ENCODE data around the gene CADM1. TPM values are rescaled to one million over a fixed set of nuclear protein-coding genes. Genes with fewer than 3 reads are reported as not detected.
A peak's percentile ranks its signal among the peaks of the same experiment; 100 is the strongest.

Gene CADM1
- polyA plus RNA-seq, 4 donors = 2.2 to 10.9 (median 5.8) TPM

- Histone ChIP-seq H3K36me3 (ENCODE audit: control insufficient read depth in 3 of 3, insufficient read depth in 2 of 3, low read depth in 1 of 3, low read length in 3 of 3) (no peaks in the 10 kb centered on the region), H3K27me3 (ENCODE audit: control insufficient read depth in 3 of 3, insufficient read depth in 3 of 3, low read length in 3 of 3) (peaks cover 0 to 2% (median 0%) of the 10 kb centered on the region in 3 donors), H3K9me3 (ENCODE audit: control insufficient read depth in 2 of 2, insufficient read depth in 1 of 2, low read depth in 1 of 2, low read length in 1 of 2) (no peaks in the 10 kb centered on the region), H3K4me1 (ENCODE audit: control insufficient read depth in 3 of 3, insufficient read depth in 2 of 3, low read depth in 1 of 3, low read length in 2 of 3) (no peaks in the 10 kb centered on the region), H3K4me3 (ENCODE audit: low read depth in 1 of 3, low read length in 3 of 3) (no peak overlapping the region), H3K27ac (ENCODE audit: low read depth in 1 of 3, low read length in 2 of 3) (no peak overlapping the region)
- no peak for DNase-seq
- FAIRE-seq = no peak
- 73 to 84% (median 75%) methylated on average over 6 of the region's 6 CpGs for WGBS, 3 donors
Measured at GRCh38 chr11:115421992-115422689, 82.1 kb downstream of the CADM1 start.

- H3K4me1 ChIP-seq (ENCODE audit: control insufficient read depth in 3 of 3, insufficient read depth in 2 of 3, low read depth in 1 of 3, low read length in 2 of 3) = no peaks in the 10 kb centered on the region
- FAIRE-seq (no peak), DNase-seq (peak in 1 of 2 donors; percentile 11)
- H3K4me3 ChIP-seq (ENCODE audit: low read depth in 1 of 3, low read length in 3 of 3) = no peak overlapping the region
- H3K27ac ChIP-seq (ENCODE audit: low read depth in 1 of 3, low read length in 2 of 3) = no peak overlapping the region
- H3K27me3 ChIP-seq (ENCODE audit: control insufficient read depth in 3 of 3, insufficient read depth in 3 of 3, low read length in 3 of 3) = peaks cover 0 to 2% (median 0%) of the 10 kb centered on the region in 3 donors
- H3K36me3 ChIP-seq (ENCODE audit: control insufficient read depth in 3 of 3, insufficient read depth in 2 of 3, low read depth in 1 of 3, low read length in 3 of 3) = no peaks in the 10 kb centered on the region
- H3K9me3 ChIP-seq (ENCODE audit: control insufficient read depth in 2 of 2, insufficient read depth in 1 of 2, low read depth in 1 of 2, low read length in 1 of 2) = no peaks in the 10 kb centered on the region
- WGBS, 3 donors = 48 to 76% (median 56%) methylated on average over 9 of the region's 9 CpGs
Measured at GRCh38 chr11:115421352-115421991, 82.7 kb downstream of the CADM1 start.

DNA sequence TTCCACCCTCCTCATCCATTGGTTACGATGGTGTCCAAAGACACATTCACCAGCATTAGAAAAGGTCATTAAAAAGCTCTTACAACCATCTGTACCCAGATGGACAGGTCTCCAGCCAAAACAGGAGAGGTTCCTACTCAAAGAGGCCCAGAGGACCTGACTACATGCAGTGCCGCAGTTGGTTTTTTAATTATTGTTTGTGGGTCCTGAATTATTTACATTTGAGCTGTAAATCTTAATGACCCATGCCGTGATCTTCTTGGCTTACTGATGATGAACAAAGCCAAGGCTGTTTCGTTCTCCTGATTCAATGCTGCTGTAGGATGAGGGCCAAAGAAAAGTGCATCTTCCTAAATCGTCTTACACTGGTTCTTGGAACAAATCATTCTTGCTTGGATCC, 83.7 kb downstream of the CADM1 start:
- no peaks in the 10 kb centered on the region for H3K9me3 ChIP-seq (ENCODE audit: control insufficient read depth in 2 of 2, insufficient read depth in 1 of 2, low read depth in 1 of 2, low read length in 1 of 2)
- H3K4me1 ChIP-seq (ENCODE audit: control insufficient read depth in 3 of 3, insufficient read depth in 2 of 3, low read depth in 1 of 3, low read length in 2 of 3) = no peaks in the 10 kb centered on the region
- 58 to 65% (median 61%) methylated on average over 5 of the region's 5 CpGs for WGBS, 3 donors
- no peak overlapping the region for H3K4me3 ChIP-seq (ENCODE audit: low read depth in 1 of 3, low read length in 3 of 3)
- H3K27ac ChIP-seq (ENCODE audit: low read depth in 1 of 3, low read length in 2 of 3) = no peak overlapping the region
- no peaks in the 10 kb centered on the region for H3K36me3 ChIP-seq (ENCODE audit: control insufficient read depth in 3 of 3, insufficient read depth in 2 of 3, low read depth in 1 of 3, low read length in 3 of 3)
- DNase-seq (no peak), FAIRE-seq (no peak)
- peaks cover 0 to 2% (median 0%) of the 10 kb centered on the region in 3 donors for H3K27me3 ChIP-seq (ENCODE audit: control insufficient read depth in 3 of 3, insufficient read depth in 3 of 3, low read length in 3 of 3)

DNA sequence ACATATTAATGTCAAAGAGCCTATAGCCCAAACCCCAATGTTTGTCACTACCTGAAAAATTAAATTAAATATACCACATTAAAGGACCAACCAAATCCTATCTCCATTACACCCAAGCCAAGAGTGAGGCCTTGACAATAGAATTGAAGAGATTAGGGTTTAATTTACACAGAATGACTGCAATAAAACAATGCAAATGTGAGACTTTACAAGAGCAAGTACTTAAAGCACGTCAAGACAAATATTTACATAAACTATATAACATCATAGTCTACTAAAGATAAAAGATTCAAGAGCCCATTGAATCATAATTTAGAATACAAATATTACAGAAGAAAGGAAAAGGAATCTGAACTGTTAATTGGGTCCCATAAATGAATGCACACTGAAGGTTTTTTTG, 85.6 kb downstream of the CADM1 start:
- H3K27me3 ChIP-seq (ENCODE audit: control insufficient read depth in 3 of 3, insufficient read depth in 3 of 3, low read length in 3 of 3) = peaks cover 0 to 2% (median 0%) of the 10 kb centered on the region in 3 donors
- FAIRE-seq (no peak), DNase-seq (peak in 1 of 2 donors; percentile 13)
- H3K4me3 ChIP-seq (ENCODE audit: low read depth in 1 of 3, low read length in 3 of 3) = no peak overlapping the region
- no peak overlapping the region for H3K27ac ChIP-seq (ENCODE audit: low read depth in 1 of 3, low read length in 2 of 3)
- 16 to 42% (median 22%) methylated on average over 1 of the region's 1 CpG for WGBS, 3 donors
- no peaks in the 10 kb centered on the region for H3K36me3 ChIP-seq (ENCODE audit: control insufficient read depth in 3 of 3, insufficient read depth in 2 of 3, low read depth in 1 of 3, low read length in 3 of 3)
- H3K9me3 ChIP-seq (ENCODE audit: control insufficient read depth in 2 of 2, insufficient read depth in 1 of 2, low read depth in 1 of 2, low read length in 1 of 2) = no peaks in the 10 kb centered on the region
- no peaks in the 10 kb centered on the region for H3K4me1 ChIP-seq (ENCODE audit: control insufficient read depth in 3 of 3, insufficient read depth in 2 of 3, low read depth in 1 of 3, low read length in 2 of 3)

- H3K27me3 ChIP-seq (ENCODE audit: control insufficient read depth in 3 of 3, insufficient read depth in 3 of 3, low read length in 3 of 3) = peaks cover 0 to 2% (median 0%) of the 10 kb centered on the region in 3 donors
- no peaks in the 10 kb centered on the region for H3K36me3 ChIP-seq (ENCODE audit: control insufficient read depth in 3 of 3, insufficient read depth in 2 of 3, low read depth in 1 of 3, low read length in 3 of 3)
- H3K4me1 ChIP-seq (ENCODE audit: control insufficient read depth in 3 of 3, insufficient read depth in 2 of 3, low read depth in 1 of 3, low read length in 2 of 3) = no peaks in the 10 kb centered on the region
- FAIRE-seq (no peak), DNase-seq (no peak)
- H3K27ac ChIP-seq (ENCODE audit: low read depth in 1 of 3, low read length in 2 of 3) = no peak overlapping the region
- H3K9me3 ChIP-seq (ENCODE audit: control insufficient read depth in 2 of 2, insufficient read depth in 1 of 2, low read depth in 1 of 2, low read length in 1 of 2) = no peaks in the 10 kb centered on the region
- 18 to 66% (median 37%) methylated on average over 4 of the region's 4 CpGs for WGBS, 3 donors
- H3K4me3 ChIP-seq (ENCODE audit: low read depth in 1 of 3, low read length in 3 of 3) = no peak overlapping the region
Measured at GRCh38 chr11:115418081-115418480, 86.1 kb downstream of the CADM1 start.

DNA sequence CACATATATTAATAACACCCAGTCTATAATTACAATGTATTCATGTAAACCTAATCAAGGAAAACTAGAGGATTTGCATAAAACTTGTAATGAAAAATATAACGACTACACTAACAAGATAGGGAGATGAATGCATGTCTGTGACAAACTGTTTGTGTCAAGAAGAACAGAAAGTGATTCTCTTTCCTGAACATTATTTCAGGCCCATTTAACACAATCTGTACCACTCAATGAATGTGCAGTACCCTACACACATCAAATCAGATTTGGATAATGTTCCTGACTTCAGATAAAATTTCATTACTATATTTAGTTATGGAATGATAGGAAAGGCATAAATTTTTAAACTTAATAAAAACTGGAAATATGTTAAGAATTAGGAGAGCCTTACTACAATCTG, 93.1 kb downstream of the CADM1 start:
- Histone ChIP-seq H3K27ac (ENCODE audit: low read depth in 1 of 3, low read length in 2 of 3) (no peak overlapping the region), H3K4me3 (ENCODE audit: low read depth in 1 of 3, low read length in 3 of 3) (no peak overlapping the region), H3K36me3 (ENCODE audit: control insufficient read depth in 3 of 3, insufficient read depth in 2 of 3, low read depth in 1 of 3, low read length in 3 of 3) (no peaks in the 10 kb centered on the region), H3K4me1 (ENCODE audit: control insufficient read depth in 3 of 3, insufficient read depth in 2 of 3, low read depth in 1 of 3, low read length in 2 of 3) (peaks cover 0 to 6% (median 0%) of the 10 kb centered on the region in 3 donors), H3K9me3 (ENCODE audit: control insufficient read depth in 2 of 2, insufficient read depth in 1 of 2, low read depth in 1 of 2, low read length in 1 of 2) (no peaks in the 10 kb centered on the region), H3K27me3 (ENCODE audit: control insufficient read depth in 3 of 3, insufficient read depth in 3 of 3, low read length in 3 of 3) (no peaks in the 10 kb centered on the region)
- 78 to 87% (median 85%) methylated on average over 1 of the region's 1 CpG for WGBS, 3 donors
- DNase-seq (no peak), FAIRE-seq (no peak)

GRCh38 chr11:115409691-115410220, 94.5 kb downstream of the CADM1 start:
- no peak overlapping the region for H3K27ac ChIP-seq (ENCODE audit: low read depth in 1 of 3, low read length in 2 of 3)
- FAIRE-seq (no peak), DNase-seq (peak; percentile 47 to 65)
- H3K4me1 ChIP-seq (ENCODE audit: control insufficient read depth in 3 of 3, insufficient read depth in 2 of 3, low read depth in 1 of 3, low read length in 2 of 3) = peaks cover 0 to 6% (median 0%) of the 10 kb centered on the region in 3 donors
- no peaks in the 10 kb centered on the region for H3K36me3 ChIP-seq (ENCODE audit: control insufficient read depth in 3 of 3, insufficient read depth in 2 of 3, low read depth in 1 of 3, low read length in 3 of 3)
- H3K9me3 ChIP-seq (ENCODE audit: control insufficient read depth in 2 of 2, insufficient read depth in 1 of 2, low read depth in 1 of 2, low read length in 1 of 2) = no peaks in the 10 kb centered on the region
- H3K27me3 ChIP-seq (ENCODE audit: control insufficient read depth in 3 of 3, insufficient read depth in 3 of 3, low read length in 3 of 3) = no peaks in the 10 kb centered on the region
- H3K4me3 ChIP-seq (ENCODE audit: low read depth in 1 of 3, low read length in 3 of 3) = no peak overlapping the region
- 20 to 36% (median 35%) methylated on average over 4 of the region's 4 CpGs for WGBS, 3 donors

GRCh38 chr11:115409116-115409670, 95.0 kb downstream of the CADM1 start:
- Histone ChIP-seq H3K4me3 (ENCODE audit: low read depth in 1 of 3, low read length in 3 of 3) (no peak overlapping the region), H3K4me1 (ENCODE audit: control insufficient read depth in 3 of 3, insufficient read depth in 2 of 3, low read depth in 1 of 3, low read length in 2 of 3) (peaks cover 0 to 6% (median 0%) of the 10 kb centered on the region in 3 donors), H3K27me3 (ENCODE audit: control insufficient read depth in 3 of 3, insufficient read depth in 3 of 3, low read length in 3 of 3) (no peaks in the 10 kb centered on the region), H3K36me3 (ENCODE audit: control insufficient read depth in 3 of 3, insufficient read depth in 2 of 3, low read depth in 1 of 3, low read length in 3 of 3) (no peaks in the 10 kb centered on the region), H3K27ac (ENCODE audit: low read depth in 1 of 3, low read length in 2 of 3) (no peak overlapping the region), H3K9me3 (ENCODE audit: control insufficient read depth in 2 of 2, insufficient read depth in 1 of 2, low read depth in 1 of 2, low read length in 1 of 2) (no peaks in the 10 kb centered on the region)
- FAIRE-seq = no peak
- 46 to 52% (median 50%) methylated on average over 4 of the region's 4 CpGs for WGBS, 3 donors
- DNase-seq = no peak
